ENCODE results near the gene DNASE1. TPM values are rescaled to one million over a fixed set of nuclear protein-coding genes. Genes with fewer than 3 reads are reported as not detected.
"Not testable (repeated sequence)": the region's sequence is repeated elsewhere in the genome, so short reads cannot be mapped to it uniquely, and the experiment has no call there.

The DNASE1 gene
- total RNA-seq, 1 donor from 2014 or later, result 7.7 TPM

GRCh38 chr16:3652373-3653195 is 1.9 kb upstream of the DNASE1 start:
- intact Hi-C loops (cut with micrococcal nuclease), result no loop called here
- Histone ChIP-seq H3K27me3 (ENCODE audit: low read depth) (no peaks in the 10 kb centered on the region), H3K4me1 (peaks cover 21% of the 10 kb centered on the region), H3K36me3 (peaks cover 30% of the 10 kb centered on the region), H3K4me3 (no peak overlapping the region), H3K27ac (replicated peaks) (no peak overlapping the region), H3K9me3 (replicated peaks) (no peaks in the 10 kb centered on the region)
- TF ChIP-seq CTCF (IDR thresholded peaks at IDR 0.05; ENCODE audit: borderline replicate concordance), result no peak
- no peak for DNase-seq

- peak overlapping the region; percentile 47 for H3K27ac ChIP-seq (replicated peaks)
These were observed 522 bp downstream of the DNASE1 start for GRCh38 chr16:3655030-3655395.

GRCh38 chr16:3655396-3656159 is 1.1 kb downstream of the DNASE1 start:
- Histone ChIP-seq H3K4me3 (no peak overlapping the region), H3K27ac (replicated peaks) (peak overlapping the region; percentile 47), H3K4me1 (peaks cover 21% of the 10 kb centered on the region), H3K36me3 (peaks cover 60% of the 10 kb centered on the region), H3K9me3 (replicated peaks) (no peaks in the 10 kb centered on the region), H3K27me3 (ENCODE audit: low read depth) (no peaks in the 10 kb centered on the region)
- no peak for TF ChIP-seq CTCF (IDR thresholded peaks at IDR 0.05; ENCODE audit: borderline replicate concordance)
- no peak for DNase-seq
- intact Hi-C loops (cut with micrococcal nuclease), result no loop called here

More at GRCh38 chr16:3655030-3655395, 522 bp downstream of the DNASE1 start:
- H3K4me1 ChIP-seq, result peaks cover 21% of the 10 kb centered on the region
- intact Hi-C loops (cut with micrococcal nuclease), result no loop called here
- H3K27me3 ChIP-seq (ENCODE audit: low read depth), result no peaks in the 10 kb centered on the region
- H3K4me3 ChIP-seq, result no peak overlapping the region
- H3K36me3 ChIP-seq, result peaks cover 55% of the 10 kb centered on the region
- DNase-seq, result no peak
- no peaks in the 10 kb centered on the region for H3K9me3 ChIP-seq (replicated peaks)
- TF ChIP-seq CTCF (IDR thresholded peaks at IDR 0.05; ENCODE audit: borderline replicate concordance), result no peak

- H3K27me3 ChIP-seq (ENCODE audit: low read depth); H3K27ac ChIP-seq (replicated peaks); DNase-seq; intact Hi-C loops (cut with micrococcal nuclease); H3K4me3 ChIP-seq; H3K9me3 ChIP-seq (replicated peaks): not testable (repeated sequence)
- Histone ChIP-seq H3K36me3 (peaks cover 62% of the 10 kb centered on the region), H3K4me1 (peaks cover 21% of the 10 kb centered on the region)
These were observed 1.6 kb downstream of the DNASE1 start for GRCh38 chr16:3656160-3656490.

GRCh38 chr16:3656491-3657468 is 2.3 kb downstream of the DNASE1 start:
- intact Hi-C loops (cut with micrococcal nuclease), result no loop called here
- DNase-seq, result no peak

More at GRCh38 chr16:3656491-3657468, 2.3 kb downstream of the DNASE1 start:
- H3K4me3 ChIP-seq, result no peak overlapping the region
- H3K36me3 ChIP-seq, result peaks cover 62% of the 10 kb centered on the region
- TF ChIP-seq CTCF (IDR thresholded peaks at IDR 0.05; ENCODE audit: borderline replicate concordance), result no peak
- H3K27me3 ChIP-seq (ENCODE audit: low read depth), result no peaks in the 10 kb centered on the region
- no peaks in the 10 kb centered on the region for H3K9me3 ChIP-seq (replicated peaks)
- H3K27ac ChIP-seq (replicated peaks), result no peak overlapping the region
- peaks cover 21% of the 10 kb centered on the region for H3K4me1 ChIP-seq
